ENCODE results near the gene MLLT1.

DNA sequence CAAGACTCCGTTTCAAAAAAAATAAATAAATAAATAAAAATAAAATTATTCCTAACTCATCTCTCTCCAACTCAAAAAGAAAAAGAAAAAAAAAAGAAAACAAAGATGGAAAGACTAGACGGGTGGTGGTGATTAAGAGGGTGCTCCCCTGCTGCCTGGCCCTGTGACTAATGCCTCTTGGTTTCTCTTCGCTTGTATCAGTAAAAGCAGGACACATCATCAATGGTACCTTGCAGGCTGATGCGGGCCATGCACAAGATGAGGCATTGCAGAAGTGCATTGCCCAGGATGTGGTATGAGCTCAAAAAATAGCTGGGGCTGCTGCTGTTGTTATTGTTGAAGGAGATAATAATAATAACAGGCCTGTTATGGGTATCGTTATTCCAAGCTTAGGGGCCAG lies 39.0 kb upstream of the MLLT1 start:
- TF ChIP-seq, protein P1, sequence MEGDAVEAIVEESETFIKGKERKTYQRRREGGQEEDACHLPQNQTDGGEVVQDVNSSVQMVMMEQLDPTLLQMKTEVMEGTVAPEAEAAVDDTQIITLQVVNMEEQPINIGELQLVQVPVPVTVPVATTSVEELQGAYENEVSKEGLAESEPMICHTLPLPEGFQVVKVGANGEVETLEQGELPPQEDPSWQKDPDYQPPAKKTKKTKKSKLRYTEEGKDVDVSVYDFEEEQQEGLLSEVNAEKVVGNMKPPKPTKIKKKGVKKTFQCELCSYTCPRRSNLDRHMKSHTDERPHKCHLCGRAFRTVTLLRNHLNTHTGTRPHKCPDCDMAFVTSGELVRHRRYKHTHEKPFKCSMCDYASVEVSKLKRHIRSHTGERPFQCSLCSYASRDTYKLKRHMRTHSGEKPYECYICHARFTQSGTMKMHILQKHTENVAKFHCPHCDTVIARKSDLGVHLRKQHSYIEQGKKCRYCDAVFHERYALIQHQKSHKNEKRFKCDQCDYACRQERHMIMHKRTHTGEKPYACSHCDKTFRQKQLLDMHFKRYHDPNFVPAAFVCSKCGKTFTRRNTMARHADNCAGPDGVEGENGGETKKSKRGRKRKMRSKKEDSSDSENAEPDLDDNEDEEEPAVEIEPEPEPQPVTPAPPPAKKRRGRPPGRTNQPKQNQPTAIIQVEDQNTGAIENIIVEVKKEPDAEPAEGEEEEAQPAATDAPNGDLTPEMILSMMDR (IDR thresholded peaks at IDR 0.05) = no peak
- no peak for TF ChIP-seq POLR2A (IDR thresholded peaks at IDR 0.05)
